Epithelial cell of esophagus (primary cell): ENCODE results near the gene LRRC8B.
A peak's percentile ranks its signal among the peaks of the same experiment; 100 is the strongest.

Experiments used
- DNase-seq: peaks from one replicate; pipeline ENCODE4 v3.0.0; 2010; ENCODE audit warnings: low read depth
- H3K4me3 ChIP-seq: 2 replicates; pipeline ENCODE4 v1.5.1; 2011; ENCODE audit warnings: mild to moderate bottlenecking, low read length, control low read depth
- TF ChIP-seq, protein P1 (sequence below): IDR thresholded peaks from 2 replicates; pipeline ENCODE4 v1.5.1; 2011; ENCODE audit warnings: low read depth, mild to moderate bottlenecking, low read length, control low read depth, inconsistent platforms; ENCODE audit not compliant: insufficient read depth; ENCODE audit errors: missing control alignments

The LRRC8B gene

DNA sequence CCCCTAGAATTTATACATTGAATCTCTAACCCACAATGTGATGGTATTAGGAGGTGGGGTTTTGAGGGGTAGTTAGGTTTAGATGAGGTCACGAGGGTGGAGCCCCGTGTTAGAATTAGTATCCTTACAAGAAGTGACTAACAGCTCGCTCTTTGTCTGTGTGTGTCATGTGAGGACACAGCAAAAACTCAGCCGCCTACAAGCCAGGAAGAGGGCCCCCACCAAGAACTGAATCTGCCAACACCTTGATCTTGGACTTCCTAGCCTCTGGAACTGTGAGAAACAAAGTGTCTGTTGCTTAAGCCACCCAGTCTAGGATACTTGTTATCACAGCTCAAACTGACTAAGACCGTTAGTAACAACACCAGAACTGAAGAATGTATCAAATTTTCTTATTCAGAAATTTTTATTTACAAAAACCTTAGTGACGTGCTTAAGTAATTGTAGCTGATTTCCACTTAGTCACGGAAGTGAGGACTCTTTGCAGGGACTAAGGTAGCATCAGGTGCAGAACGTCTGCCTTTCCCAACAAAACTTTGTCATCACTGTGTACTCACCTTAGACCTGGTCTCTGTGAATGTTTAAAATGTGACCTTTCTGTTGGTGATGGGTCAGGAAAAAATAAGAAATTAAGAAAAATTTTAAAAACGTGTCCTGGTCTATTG lies 83.8 kb downstream of the LRRC8B start:
- DNase-seq = peak; percentile 77
- TF ChIP-seq, protein P1, sequence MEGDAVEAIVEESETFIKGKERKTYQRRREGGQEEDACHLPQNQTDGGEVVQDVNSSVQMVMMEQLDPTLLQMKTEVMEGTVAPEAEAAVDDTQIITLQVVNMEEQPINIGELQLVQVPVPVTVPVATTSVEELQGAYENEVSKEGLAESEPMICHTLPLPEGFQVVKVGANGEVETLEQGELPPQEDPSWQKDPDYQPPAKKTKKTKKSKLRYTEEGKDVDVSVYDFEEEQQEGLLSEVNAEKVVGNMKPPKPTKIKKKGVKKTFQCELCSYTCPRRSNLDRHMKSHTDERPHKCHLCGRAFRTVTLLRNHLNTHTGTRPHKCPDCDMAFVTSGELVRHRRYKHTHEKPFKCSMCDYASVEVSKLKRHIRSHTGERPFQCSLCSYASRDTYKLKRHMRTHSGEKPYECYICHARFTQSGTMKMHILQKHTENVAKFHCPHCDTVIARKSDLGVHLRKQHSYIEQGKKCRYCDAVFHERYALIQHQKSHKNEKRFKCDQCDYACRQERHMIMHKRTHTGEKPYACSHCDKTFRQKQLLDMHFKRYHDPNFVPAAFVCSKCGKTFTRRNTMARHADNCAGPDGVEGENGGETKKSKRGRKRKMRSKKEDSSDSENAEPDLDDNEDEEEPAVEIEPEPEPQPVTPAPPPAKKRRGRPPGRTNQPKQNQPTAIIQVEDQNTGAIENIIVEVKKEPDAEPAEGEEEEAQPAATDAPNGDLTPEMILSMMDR = no peak
- no peak overlapping the region for H3K4me3 ChIP-seq

DNA sequence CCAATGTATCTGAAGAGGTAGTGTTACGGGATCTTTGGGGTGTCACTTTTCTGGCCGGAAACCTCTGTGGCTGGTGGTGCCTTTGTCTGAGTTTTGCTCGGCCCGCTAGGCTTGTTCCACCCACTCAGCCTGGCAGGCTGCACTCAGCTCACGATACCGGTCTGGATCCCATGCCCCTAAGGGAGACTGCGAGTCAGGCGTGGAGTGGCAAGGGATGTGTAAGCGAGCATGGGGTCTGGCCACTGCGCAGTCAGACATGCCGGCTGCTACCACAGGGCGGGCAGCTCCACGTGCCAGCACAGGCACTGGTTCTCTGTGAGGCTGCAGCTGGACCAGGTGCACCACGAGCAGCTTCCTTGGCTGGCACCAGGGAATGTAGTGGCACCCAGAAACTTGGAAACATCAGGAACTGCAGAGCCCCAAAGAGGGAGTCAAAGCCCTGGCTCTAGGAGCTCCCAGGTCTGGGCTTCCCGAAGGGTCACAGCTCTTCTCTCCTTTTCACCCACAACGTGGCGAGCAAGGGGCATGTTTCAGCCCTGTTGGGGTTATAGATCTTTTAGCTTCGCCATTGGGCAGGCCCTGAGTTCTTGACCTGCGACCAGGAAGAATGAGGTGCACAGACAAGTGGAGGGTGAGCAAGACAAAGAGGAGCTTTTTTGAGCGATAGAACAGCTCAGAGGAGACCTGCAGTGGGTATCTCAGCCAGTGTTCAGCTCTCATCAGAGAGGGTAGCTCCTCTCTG lies 84.5 kb downstream of the LRRC8B start:
- TF ChIP-seq, protein P1 = no peak
- no peak overlapping the region for H3K4me3 ChIP-seq
- DNase-seq = peak; percentile 59

DNA sequence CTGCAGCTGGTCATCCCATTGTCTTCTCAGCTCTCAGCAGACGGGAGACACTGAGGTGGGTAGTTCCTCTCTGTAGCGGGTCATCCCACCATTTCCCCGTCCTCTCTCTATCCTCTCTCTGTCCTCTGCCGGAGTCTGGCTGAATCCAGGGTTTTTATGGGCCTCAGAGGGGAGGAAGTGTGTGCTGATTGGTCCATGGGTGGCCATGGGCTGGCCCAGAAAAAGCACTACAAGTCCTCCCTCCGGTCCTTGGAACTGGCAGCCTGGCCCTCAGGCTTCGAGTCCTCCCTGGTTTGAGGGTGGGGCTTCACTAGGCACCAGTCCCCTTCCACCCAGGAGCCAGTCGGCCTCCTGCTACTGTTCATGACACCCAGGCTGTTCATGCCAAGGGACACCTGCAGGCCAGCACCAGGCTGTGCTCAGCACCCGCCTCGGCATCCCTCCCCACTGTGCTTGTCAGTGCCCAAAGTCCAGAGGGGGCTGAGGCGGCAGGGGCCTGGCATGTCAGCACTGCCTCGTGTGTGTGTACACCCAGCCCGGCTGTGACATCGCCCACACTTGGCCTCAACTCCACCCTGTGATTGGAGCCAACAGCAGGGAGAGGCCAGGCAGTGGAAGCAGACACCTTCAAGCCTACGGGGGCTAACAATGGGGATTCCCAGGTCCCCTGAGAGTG lies 85.3 kb downstream of the LRRC8B start:
- TF ChIP-seq, protein P1 = no peak
- no peak for DNase-seq
- no peak overlapping the region for H3K4me3 ChIP-seq

DNA sequence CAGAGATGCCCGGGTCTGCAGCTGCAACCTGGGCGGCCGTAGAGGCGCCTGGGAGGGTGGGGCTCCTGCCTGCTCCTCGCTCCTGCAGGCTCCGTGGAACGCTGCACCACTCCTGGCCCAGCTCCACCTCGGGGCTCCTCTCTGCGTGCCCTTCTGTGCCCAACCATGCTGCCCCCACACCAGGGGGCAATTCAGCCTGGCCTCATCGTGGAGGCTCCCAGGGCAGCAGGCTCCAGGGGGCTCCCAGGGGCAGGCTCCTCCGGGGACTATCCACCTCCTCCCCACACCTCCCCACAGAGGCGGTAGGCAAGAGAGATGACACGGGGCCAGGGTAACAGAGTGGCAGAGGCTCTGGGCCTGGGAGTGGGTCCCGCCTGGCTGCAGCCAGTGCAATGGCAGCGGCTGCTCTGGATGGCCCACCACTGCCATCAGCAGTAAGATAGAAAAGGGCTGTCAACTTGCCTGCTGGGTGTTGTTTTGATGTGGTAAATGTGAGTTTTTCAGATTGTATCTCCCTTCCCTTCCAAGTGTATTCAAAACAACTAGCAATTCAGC lies 85.9 kb downstream of the LRRC8B start:
- TF ChIP-seq, protein P1 = no peak
- H3K4me3 ChIP-seq = no peak overlapping the region
- no peak for DNase-seq

DNA sequence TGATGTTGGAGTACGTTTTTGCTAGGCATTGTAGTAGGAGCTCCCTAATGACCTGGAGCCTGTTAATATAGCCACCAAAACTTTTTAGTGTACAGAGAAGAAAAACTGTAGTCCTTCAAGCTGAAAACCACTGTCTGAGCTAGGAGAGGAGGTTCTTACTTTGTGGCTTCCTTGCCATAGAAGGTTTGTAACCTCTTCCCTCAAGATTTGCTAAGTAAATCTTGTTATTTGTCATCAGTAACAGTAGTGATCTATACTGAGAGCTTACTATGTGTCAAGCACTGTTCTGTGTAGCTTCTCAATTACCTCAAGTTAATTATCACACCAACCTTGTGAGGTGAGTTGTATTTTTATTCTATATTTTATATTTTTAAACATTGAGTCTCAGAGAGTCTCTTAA lies 87.1 kb downstream of the LRRC8B start:
- no peak for DNase-seq
- TF ChIP-seq, protein P1 = no peak
- no peak overlapping the region for H3K4me3 ChIP-seq

DNA sequence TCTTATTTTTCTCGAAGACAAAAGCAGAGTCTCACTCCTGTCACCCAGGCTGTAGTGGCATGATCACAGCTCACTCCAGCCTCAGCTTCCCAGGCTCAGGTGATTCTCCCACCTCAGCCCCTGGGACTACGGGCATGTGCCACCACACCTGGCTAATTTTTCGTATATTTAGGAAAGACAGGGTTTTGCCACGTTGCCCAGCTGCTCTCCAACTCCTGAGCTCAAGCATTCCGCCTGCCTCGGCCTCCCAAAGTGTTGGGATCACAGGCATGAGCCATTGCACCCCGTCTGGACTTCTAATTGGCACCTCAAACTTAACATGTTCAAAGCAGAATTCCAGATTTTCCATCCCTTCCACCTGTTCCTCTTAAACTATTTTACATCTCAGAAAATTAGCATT lies 89.3 kb downstream of the LRRC8B start:
- no peak overlapping the region for H3K4me3 ChIP-seq
- DNase-seq = no peak
- TF ChIP-seq, protein P1 = no peak
